Myocyte (in vitro differentiated cells): ENCODE measurements around the gene GRAMD2A. TPM values are rescaled to one million over a fixed set of nuclear protein-coding genes. Genes with fewer than 3 reads are reported as not detected.

Experiments
- total RNA-seq: library from RNA; depleted of rRNA; stranded (reverse); fragments of >200 nt; gene quantifications from 2 replicates; pipeline ENCODE4 v1.2.3, GENCODE V29; 2014

GRAMD2A gene
- total RNA-seq, 1 donor from 2014 or later: not detected

Other genes with a start within 250 kb of the GRAMD2A start
- 21.2 and 22.1 TPM in 2 replicates for gene MYO9A, start 79.6 kb downstream of the GRAMD2A start, total RNA-seq
- 2.1 and 3.2 TPM in 2 replicates for gene SENP8, start 79.4 kb downstream of the GRAMD2A start, total RNA-seq
- gene PKM, start 33.4 kb upstream of the GRAMD2A start, total RNA-seq: 2,359 and 2,583 TPM in 2 replicates
- gene PARP6, start 74.8 kb upstream of the GRAMD2A start, total RNA-seq: 53.1 and 61.4 TPM in 2 replicates
- 1.0 and 2.4 TPM in 2 replicates for gene CELF6, start 122.4 kb upstream of the GRAMD2A start, total RNA-seq
- gene HEXA, start 178.2 kb upstream of the GRAMD2A start, total RNA-seq: 153 and 159 TPM in 2 replicates
- not detected in 2 replicates for gene TMEM202, start 200.5 kb upstream of the GRAMD2A start, total RNA-seq